ENCODE results near the gene MAST4.

GRCh38 chr5:67032921-67033664, 436.9 kb downstream of the MAST4 start:
- no peak for TF ChIP-seq POLR2AphosphoS5 (IDR thresholded peaks at IDR 0.05; ENCODE audit: borderline replicate concordance, low read depth, low read length)
- no peak for TF ChIP-seq EZH2 (IDR thresholded peaks at IDR 0.05)
- no peak for TF ChIP-seq FOXP2 (optimal IDR thresholded peaks at IDR 0.05; ENCODE audit: control extremely low read depth, extremely low read length, insufficient read depth)

All from SK-N-MC (cell line).